ENCODE measurements around the gene DRGX.

The DRGX gene

GRCh38 chr10:49323896-49324270 lies 72.0 kb downstream of the DRGX start:
- TF ChIP-seq CTCF (IDR thresholded peaks at IDR 0.05) (no peak), ZFX (IDR thresholded peaks at IDR 0.05; ENCODE audit: borderline replicate concordance) (no peak)
- no peak overlapping the region for H3K27ac ChIP-seq

- no peak for TF ChIP-seq CTCF (IDR thresholded peaks at IDR 0.05)
- TF ChIP-seq ZFX (IDR thresholded peaks at IDR 0.05; ENCODE audit: borderline replicate concordance) = no peak
These were observed 72.6 kb downstream of the DRGX start for GRCh38 chr10:49323171-49323895.

GRCh38 chr10:49322371-49323170 lies 73.3 kb downstream of the DRGX start:
- no peak overlapping the region for H3K27ac ChIP-seq
- TF ChIP-seq ZFX (IDR thresholded peaks at IDR 0.05; ENCODE audit: borderline replicate concordance) (no peak), CTCF (IDR thresholded peaks at IDR 0.05) (no peak)

More at GRCh38 chr10:49323171-49323895, 72.6 kb downstream of the DRGX start:
- no peak overlapping the region for H3K27ac ChIP-seq

GRCh38 chr10:49321021-49321420 lies 74.9 kb downstream of the DRGX start:
- no peak overlapping the region for H3K27ac ChIP-seq
- TF ChIP-seq ZFX (IDR thresholded peaks at IDR 0.05; ENCODE audit: borderline replicate concordance) (no peak), CTCF (IDR thresholded peaks at IDR 0.05) (no peak)

GRCh38 chr10:49320191-49320590 lies 75.7 kb downstream of the DRGX start:
- TF ChIP-seq ZFX (IDR thresholded peaks at IDR 0.05; ENCODE audit: borderline replicate concordance) (no peak), CTCF (IDR thresholded peaks at IDR 0.05) (no peak)
- no peak overlapping the region for H3K27ac ChIP-seq

- no peak overlapping the region for H3K27ac ChIP-seq
- TF ChIP-seq CTCF (IDR thresholded peaks at IDR 0.05) (no peak), ZFX (IDR thresholded peaks at IDR 0.05; ENCODE audit: borderline replicate concordance) (no peak)
These were observed 76.7 kb downstream of the DRGX start for GRCh38 chr10:49319206-49319605.

- TF ChIP-seq CTCF (IDR thresholded peaks at IDR 0.05) (no peak), ZFX (IDR thresholded peaks at IDR 0.05; ENCODE audit: borderline replicate concordance) (no peak)
- H3K27ac ChIP-seq = no peak overlapping the region
These were observed 77.1 kb downstream of the DRGX start for GRCh38 chr10:49318755-49319154.
